GM06990 (cell line): ENCODE results near the gene OSBPL10.

Source experiments
- DNase-seq: peaks from one replicate; pipeline ENCODE4 v3.0.0-alpha.2; 2011; ENCODE audit not compliant: insufficient read length; ENCODE audit errors: extremely low read depth
- H3K27me3 ChIP-seq: replicated peaks from 2 replicates; pipeline ENCODE4 v1.6.0; 2011; ENCODE audit warnings: low read length; ENCODE audit not compliant: control insufficient read depth, insufficient read depth
- H3K36me3 ChIP-seq: 2 replicates; pipeline ENCODE4 v1.5.1; 2011; ENCODE audit warnings: low read length; ENCODE audit not compliant: control insufficient read depth, insufficient read depth
- H3K4me3 ChIP-seq: replicated peaks from 2 replicates; pipeline ENCODE4 v1.5.1; 2011; ENCODE audit warnings: low read depth, mild to moderate bottlenecking, control low read depth, low read length
- TF ChIP-seq, protein P1 (sequence below): IDR thresholded peaks from 2 replicates; pipeline ENCODE4 v1.5.1; 2011; ENCODE audit warnings: low read length, control low read depth, mild to moderate bottlenecking, inconsistent platforms; ENCODE audit not compliant: insufficient read depth, poor library complexity, severe bottlenecking

The OSBPL10 gene

DNA sequence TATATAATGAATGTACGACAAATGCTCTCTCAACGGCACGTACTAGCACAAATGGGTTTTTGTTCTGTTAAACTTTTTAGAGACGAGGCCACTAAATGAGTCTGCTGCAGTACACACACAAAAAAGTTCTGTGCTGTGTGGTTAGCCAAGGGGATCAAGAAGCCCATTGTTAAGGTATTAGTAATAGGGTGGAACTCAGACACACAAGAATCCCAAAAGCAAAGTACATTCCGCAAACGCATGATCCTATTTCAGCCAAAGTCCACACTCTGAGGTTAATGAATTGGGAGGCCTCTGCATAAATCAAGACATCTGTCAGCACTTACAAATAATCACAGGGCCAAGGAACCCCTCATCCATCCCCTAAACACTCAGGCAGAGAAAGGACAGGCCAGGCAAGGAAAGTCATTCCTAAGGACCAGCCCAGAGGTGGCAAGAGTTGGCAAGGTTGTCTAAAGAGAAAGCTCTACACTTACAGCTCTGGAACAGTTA, 12.1 kb downstream of the OSBPL10 start:
- TF ChIP-seq, protein P1, sequence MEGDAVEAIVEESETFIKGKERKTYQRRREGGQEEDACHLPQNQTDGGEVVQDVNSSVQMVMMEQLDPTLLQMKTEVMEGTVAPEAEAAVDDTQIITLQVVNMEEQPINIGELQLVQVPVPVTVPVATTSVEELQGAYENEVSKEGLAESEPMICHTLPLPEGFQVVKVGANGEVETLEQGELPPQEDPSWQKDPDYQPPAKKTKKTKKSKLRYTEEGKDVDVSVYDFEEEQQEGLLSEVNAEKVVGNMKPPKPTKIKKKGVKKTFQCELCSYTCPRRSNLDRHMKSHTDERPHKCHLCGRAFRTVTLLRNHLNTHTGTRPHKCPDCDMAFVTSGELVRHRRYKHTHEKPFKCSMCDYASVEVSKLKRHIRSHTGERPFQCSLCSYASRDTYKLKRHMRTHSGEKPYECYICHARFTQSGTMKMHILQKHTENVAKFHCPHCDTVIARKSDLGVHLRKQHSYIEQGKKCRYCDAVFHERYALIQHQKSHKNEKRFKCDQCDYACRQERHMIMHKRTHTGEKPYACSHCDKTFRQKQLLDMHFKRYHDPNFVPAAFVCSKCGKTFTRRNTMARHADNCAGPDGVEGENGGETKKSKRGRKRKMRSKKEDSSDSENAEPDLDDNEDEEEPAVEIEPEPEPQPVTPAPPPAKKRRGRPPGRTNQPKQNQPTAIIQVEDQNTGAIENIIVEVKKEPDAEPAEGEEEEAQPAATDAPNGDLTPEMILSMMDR: no peak
- Histone ChIP-seq H3K27me3 (no peaks in the 10 kb centered on the region), H3K4me3 (no peak overlapping the region), H3K36me3 (no peaks in the 10 kb centered on the region)
- DNase-seq: no peak

DNA sequence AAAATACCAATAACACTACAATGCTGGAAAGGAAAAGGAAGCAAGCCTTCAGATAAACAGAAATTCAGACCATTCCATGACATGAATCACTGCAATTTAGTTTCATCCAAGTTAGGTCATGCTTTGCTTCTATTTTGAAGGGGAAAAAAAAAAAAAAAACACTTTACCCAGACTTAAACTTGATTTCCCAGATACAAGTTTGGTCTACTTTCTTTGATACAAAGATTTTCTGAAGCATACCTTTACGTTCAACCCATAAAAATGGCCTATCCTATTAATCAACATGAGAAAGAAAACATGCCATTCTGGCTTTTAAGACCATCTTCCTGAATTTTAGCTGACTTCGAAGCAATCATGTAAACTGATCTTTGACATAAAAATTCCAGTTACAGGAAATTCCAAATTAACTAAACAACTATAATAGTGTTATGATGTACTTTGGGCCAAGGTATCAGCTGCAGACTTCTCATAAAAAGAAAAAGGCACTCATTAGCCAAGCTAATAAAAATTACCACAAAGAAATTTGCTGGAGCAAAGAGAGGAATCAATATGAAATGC, 12.6 kb downstream of the OSBPL10 start:
- Histone ChIP-seq H3K36me3 (no peaks in the 10 kb centered on the region), H3K4me3 (no peak overlapping the region), H3K27me3 (no peaks in the 10 kb centered on the region)
- DNase-seq: no peak
- TF ChIP-seq, protein P1: no peak

DNA sequence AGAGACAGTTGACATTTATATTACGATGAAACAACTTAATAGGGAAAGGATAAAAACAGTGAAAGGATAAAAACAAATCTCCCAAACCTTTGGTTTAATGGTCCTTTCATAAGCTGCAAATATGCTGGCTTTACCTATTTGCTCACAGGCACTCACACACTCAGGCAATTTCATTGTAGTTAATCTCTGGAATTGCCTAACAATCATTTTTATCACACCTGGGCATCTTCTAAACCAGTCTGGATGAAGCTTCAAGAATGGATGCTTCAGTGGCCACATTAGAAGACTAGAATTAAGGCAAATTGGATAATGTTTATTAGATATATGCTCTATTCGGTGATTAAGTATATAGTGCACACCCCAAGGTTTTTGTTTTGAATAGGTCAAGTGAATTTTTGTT, 13.5 kb downstream of the OSBPL10 start:
- Histone ChIP-seq H3K27me3 (no peaks in the 10 kb centered on the region), H3K36me3 (no peaks in the 10 kb centered on the region), H3K4me3 (no peak overlapping the region)
- TF ChIP-seq, protein P1: no peak
- DNase-seq: no peak

DNA sequence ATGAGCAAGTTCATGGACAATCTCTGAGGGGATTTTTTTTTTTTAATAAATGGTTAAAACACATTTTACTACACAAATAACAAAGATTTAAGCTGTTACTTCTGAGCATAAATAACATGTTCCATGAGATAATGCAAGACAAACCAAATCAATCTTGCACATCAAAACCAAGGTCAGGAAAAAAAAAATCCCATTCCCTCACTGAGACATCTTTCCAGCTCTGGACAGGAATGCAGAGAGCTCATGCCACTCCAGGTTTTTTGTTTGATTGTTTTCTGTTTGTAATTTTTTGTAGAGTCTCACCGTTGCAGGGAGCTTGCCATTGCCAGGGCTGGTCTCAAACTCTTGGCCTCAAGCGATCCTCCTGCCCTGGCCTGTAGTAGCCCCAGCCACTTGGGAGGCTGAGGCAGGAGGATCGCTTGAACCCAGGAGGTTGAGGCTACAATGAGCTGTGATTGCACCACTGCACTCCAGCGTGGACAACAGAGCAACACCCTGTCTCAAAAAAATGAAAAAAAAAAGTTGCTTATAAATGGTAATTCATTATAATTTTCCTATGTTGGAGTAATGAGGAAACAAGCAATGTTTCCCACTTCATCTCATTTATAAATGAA, 14.0 kb downstream of the OSBPL10 start:
- Histone ChIP-seq H3K36me3 (no peaks in the 10 kb centered on the region), H3K4me3 (no peak overlapping the region), H3K27me3 (no peaks in the 10 kb centered on the region)
- no peak for DNase-seq
- TF ChIP-seq, protein P1: no peak

DNA sequence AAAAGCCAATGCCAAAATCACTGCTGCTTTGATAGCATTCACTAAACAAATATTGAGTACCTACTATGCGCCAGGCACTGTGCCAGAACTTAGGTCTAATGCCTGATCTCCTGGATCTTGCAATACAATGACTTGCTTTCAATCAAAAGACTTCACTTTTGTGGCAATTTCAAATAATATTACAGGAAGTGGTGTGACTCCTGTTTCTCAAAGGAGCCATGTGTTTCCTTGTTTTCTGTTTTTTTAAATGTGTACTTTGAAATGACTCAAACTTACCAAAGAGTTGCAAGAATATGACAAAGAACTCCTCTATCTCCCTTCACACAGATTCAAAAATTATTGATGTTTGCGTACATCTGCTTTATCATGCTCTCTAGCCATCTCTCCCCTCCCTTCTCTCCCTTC, 18.3 kb downstream of the OSBPL10 start:
- Histone ChIP-seq H3K36me3 (no peaks in the 10 kb centered on the region), H3K27me3 (no peaks in the 10 kb centered on the region), H3K4me3 (no peak overlapping the region)
- TF ChIP-seq, protein P1: no peak
- DNase-seq: no peak
